Calu3 (cell line): ENCODE measurements around the gene RNLS. TPM values are rescaled to one million over a fixed set of nuclear protein-coding genes. Genes with fewer than 3 reads are reported as not detected.

ENCODE experiments used
- BruUV-seq: library from RNA; stranded (reverse); fragments of 400-500 nt; replicated peaks from 2 replicates; lab custom pipeline; 2021; lab: Mats Ljungman, UMichigan
- CTCF ChIA-PET: fragments of 300-600 bp; sonication (Branson Sonifier 250); formaldehyde crosslinking; loops from one replicate; lab custom pipeline; 2022; ENCODE audit warnings: antibody characterized with exemption; lab: Charles Lee
- DNase-seq: peaks from one replicate; pipeline ENCODE4 v3.0.0; 2022
- H3K27ac Mint-ChIP-seq: one replicate; pipeline ENCODE4 v1.8.0; 2022; ENCODE audit warnings: mixed read lengths; ENCODE audit not compliant: unreplicated experiment
- H3K27me3 Mint-ChIP-seq: one replicate; pipeline ENCODE4 v1.8.0; 2022; ENCODE audit warnings: mixed read lengths; ENCODE audit not compliant: unreplicated experiment
- H3K36me3 Mint-ChIP-seq: one replicate; pipeline ENCODE4 v1.8.0; 2022; ENCODE audit warnings: mild to moderate bottlenecking, moderate library complexity, mixed read lengths; ENCODE audit not compliant: insufficient read depth, unreplicated experiment
- H3K4me1 Mint-ChIP-seq: one replicate; pipeline ENCODE4 v1.8.0; 2022; ENCODE audit warnings: mild to moderate bottlenecking, low read depth, mixed read lengths; ENCODE audit not compliant: unreplicated experiment
- H3K4me3 Mint-ChIP-seq: one replicate; pipeline ENCODE4 v1.8.0; 2022; ENCODE audit warnings: mild to moderate bottlenecking, low read depth, moderate library complexity, mixed read lengths; ENCODE audit not compliant: unreplicated experiment
- H3K9me3 Mint-ChIP-seq: one replicate; pipeline ENCODE4 v1.8.0; 2022; ENCODE audit warnings: low read depth, mixed read lengths; ENCODE audit not compliant: unreplicated experiment
- intact Hi-C: fragments of 100-400 bp; cut with micrococcal nuclease; formaldehyde crosslinking; loops from one replicate; pipeline ENCODE4 v1.10.0; 2022; ENCODE audit not compliant: unreplicated experiment
- total RNA-seq: library from RNA; stranded (reverse); gene quantifications from 2 replicates; pipeline ENCODE4 v1.2.3, GENCODE V29; 2022
- TF ChIP-seq, protein P1 (sequence below): fragments of 200-600 bp; IDR thresholded peaks from one replicate; pipeline ENCODE4 v1.8.0; 2022; ENCODE audit warnings: antibody characterized with exemption; ENCODE audit not compliant: unreplicated experiment

The RNLS gene
- total RNA-seq, 1 experiment from 2014 or later = 6.3 TPM

DNA sequence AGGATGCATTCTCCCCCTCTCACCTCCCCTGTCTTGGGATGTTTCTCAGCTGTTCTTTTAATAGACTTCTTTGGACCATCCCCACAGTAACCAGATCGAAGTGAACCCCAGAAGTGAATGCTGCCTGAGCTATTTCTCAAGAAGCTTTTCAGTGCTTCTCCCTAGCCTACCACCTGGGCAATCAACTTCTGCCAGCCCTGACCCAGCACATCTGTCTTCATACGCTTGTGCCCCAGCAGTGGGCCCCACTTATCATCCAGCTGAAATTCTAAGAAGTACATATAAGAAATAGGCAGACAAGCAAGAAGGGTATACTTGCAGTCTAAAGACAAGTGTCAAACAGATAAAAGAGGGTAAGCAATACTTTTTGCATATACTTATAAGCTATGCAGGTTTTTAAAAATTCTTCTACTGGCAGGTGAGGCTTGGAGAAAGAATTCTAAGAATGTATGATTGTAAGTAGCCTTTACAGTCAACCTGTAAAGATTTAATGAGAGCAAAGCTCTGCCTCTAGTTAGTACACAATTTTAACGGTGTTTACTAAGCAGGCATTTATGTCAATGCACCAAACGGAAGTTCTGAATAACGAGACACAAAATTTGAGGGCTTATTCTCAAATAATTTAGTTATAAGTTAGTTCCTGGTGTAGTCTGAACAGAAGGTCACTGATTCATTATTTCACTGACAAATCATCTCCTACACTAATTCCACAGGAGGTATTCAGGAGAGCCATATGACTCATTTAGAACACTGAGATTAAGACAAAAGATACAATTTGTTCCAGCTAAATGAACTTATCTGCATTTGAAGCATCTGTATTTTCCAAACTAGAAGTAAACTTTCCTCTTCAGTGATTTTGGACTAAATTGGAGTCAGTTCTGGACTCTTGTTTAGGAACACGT lies 83.3 kb downstream of the RNLS start:
- Mint-ChIP-seq H3K27ac (no peak overlapping the region), H3K36me3 (no peaks in the 10 kb centered on the region), H3K4me1 (no peaks in the 10 kb centered on the region), H3K27me3 (no peaks in the 10 kb centered on the region), H3K9me3 (no peaks in the 10 kb centered on the region), H3K4me3 (no peak overlapping the region)
- intact Hi-C loops = no loop called here
- CTCF ChIA-PET = no interaction called here
- no TSS peak for BruUV-seq
- DNase-seq = no peak
- TF ChIP-seq, protein P1, sequence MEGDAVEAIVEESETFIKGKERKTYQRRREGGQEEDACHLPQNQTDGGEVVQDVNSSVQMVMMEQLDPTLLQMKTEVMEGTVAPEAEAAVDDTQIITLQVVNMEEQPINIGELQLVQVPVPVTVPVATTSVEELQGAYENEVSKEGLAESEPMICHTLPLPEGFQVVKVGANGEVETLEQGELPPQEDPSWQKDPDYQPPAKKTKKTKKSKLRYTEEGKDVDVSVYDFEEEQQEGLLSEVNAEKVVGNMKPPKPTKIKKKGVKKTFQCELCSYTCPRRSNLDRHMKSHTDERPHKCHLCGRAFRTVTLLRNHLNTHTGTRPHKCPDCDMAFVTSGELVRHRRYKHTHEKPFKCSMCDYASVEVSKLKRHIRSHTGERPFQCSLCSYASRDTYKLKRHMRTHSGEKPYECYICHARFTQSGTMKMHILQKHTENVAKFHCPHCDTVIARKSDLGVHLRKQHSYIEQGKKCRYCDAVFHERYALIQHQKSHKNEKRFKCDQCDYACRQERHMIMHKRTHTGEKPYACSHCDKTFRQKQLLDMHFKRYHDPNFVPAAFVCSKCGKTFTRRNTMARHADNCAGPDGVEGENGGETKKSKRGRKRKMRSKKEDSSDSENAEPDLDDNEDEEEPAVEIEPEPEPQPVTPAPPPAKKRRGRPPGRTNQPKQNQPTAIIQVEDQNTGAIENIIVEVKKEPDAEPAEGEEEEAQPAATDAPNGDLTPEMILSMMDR = no peak

DNA sequence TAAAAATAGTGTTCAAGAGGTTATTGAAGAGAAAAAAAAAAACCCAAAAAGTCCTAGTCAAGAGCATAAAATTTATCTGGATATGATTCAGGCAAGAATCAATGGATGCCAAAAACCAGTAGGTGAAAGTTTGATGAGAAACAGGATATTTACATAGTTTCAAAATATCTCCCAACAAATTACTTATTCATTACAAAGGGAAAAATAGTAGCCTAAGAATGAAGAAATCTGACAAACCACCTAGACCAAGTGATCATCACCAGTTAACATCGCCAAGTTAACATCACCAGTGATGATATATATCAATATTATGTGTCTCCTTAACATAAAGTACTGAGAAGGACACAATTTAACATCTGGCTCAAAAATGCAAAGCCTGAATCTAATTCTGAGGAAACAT lies 85.2 kb downstream of the RNLS start:
- BruUV-seq = no TSS peak
- H3K36me3 Mint-ChIP-seq = no peaks in the 10 kb centered on the region
- H3K27ac Mint-ChIP-seq = no peak overlapping the region
- no peak overlapping the region for H3K4me3 Mint-ChIP-seq
- H3K4me1 Mint-ChIP-seq = no peaks in the 10 kb centered on the region
- no peaks in the 10 kb centered on the region for H3K9me3 Mint-ChIP-seq
- CTCF ChIA-PET = no interaction called here
- intact Hi-C loops = no loop called here
- DNase-seq = no peak
- no peaks in the 10 kb centered on the region for H3K27me3 Mint-ChIP-seq
- TF ChIP-seq, protein P1 = no peak

DNA sequence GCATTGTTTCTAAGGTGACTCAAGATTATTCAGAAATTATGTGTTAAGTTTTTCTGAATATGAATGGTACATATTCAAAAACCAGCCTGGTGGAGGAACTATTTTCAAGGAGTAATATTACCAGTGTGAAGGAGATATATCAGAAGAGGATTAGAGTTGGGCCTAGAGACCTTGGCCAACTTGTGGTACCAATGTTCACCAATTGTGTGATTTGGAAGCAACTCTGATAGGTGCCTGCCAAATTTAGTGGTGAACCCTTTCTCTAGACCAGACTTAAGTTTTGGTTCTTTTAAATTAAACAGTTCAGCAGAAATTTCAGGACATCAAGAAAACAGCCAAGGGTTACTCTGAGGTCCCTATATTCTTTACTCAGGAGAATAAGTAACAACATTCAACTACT lies 88.6 kb downstream of the RNLS start:
- Mint-ChIP-seq H3K27me3 (no peaks in the 10 kb centered on the region), H3K4me1 (no peaks in the 10 kb centered on the region), H3K9me3 (no peaks in the 10 kb centered on the region), H3K27ac (no peak overlapping the region), H3K4me3 (no peak overlapping the region), H3K36me3 (no peaks in the 10 kb centered on the region)
- DNase-seq = no peak
- BruUV-seq = no TSS peak
- TF ChIP-seq, protein P1 = no peak
- intact Hi-C loops = no loop called here
- CTCF ChIA-PET = no interaction called here

DNA sequence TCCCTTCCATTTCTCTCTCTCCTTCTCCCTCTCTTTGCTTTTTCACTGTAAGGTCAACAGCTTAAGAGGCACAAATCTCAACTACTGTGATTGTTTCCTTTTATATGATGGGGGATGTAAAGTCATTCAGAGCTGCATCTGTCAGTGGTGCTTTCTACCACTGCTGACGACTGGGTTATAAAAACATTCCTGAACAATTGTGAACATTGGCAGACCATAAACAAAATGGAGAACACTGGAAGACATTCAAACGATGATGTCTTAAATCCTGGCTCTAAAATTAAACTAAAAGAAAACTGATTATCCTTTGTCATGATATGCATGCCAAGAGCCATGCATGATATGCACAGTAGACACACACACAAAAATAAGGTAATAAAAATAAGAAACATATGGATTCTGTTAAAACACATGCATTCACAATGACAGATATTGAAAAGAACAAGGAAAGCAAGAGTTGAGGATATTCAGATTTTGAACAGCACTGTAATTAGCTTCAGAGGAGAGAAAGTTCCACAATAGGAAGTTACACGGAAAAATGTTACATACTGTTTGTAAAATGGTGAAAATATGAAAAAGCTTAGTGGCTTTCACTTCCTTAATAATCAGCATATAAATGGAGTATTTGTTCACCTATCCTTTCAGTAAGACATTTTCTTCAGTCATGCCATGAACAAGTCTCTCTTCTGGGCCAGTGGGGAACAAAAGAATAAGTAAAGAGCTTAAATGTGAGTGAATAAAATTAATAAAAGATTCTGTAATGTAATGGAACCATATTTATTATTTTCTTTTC lies 89.2 kb downstream of the RNLS start:
- intact Hi-C loops = no loop called here
- no peaks in the 10 kb centered on the region for H3K27me3 Mint-ChIP-seq
- no peak for DNase-seq
- no peaks in the 10 kb centered on the region for H3K36me3 Mint-ChIP-seq
- no peak overlapping the region for H3K27ac Mint-ChIP-seq
- TF ChIP-seq, protein P1 = no peak
- H3K9me3 Mint-ChIP-seq = no peaks in the 10 kb centered on the region
- H3K4me1 Mint-ChIP-seq = no peaks in the 10 kb centered on the region
- CTCF ChIA-PET = no interaction called here
- BruUV-seq = no TSS peak
- no peak overlapping the region for H3K4me3 Mint-ChIP-seq
